HepG2 (cell line): ENCODE data around the gene MYADML2. TPM values are rescaled to one million over a fixed set of nuclear protein-coding genes. Genes with fewer than 3 reads are reported as not detected.

ENCODE experiments used
- KLF16 ChIP-seq, 2 experiments: sonication (generic) in 1 of 2; formaldehyde crosslinking in 1 of 2; IDR thresholded peaks; 2 replicates each; pipeline versions ENCODE4 v1.6.1 to v1.8.0; 2016 to 2023; ENCODE audit warnings: missing genetic modification reagents in 2 of 2, missing compliant biosample characterization in 1 of 2
- ZBTB42 ChIP-seq: sonication (generic); formaldehyde crosslinking; IDR thresholded peaks from 2 replicates; pipeline ENCODE4 v1.5.0; 2020; ENCODE audit warnings: mild to moderate bottlenecking, missing genetic modification reagents
- polyA plus RNA-seq, 8 experiments: library from polyadenylated mRNA; depleted of rRNA in 3 of 8; stranded (reverse) in 7 of 8; unstranded in 1 of 8; fragments of >200 nt; fragmentation: Illumina TruSeq in 4 of 8; extraction: Trizol in 4 of 8; gene quantifications; 2 replicates each; pipeline versions ENCODE4 v1.2.1 to v1.2.3, GENCODE V29; 2011 to 2016; ENCODE audit warnings: low read depth in 4 of 8, missing spikeins in 1 of 8, mixed read lengths in 1 of 8; ENCODE audit not compliant: insufficient read depth in 1 of 8
- total RNA-seq, 5 experiments: library from RNA; depleted of rRNA; stranded (reverse); fragments of >200 nt; fragmentation: Illumina TruSeq; extraction: Trizol; gene quantifications; 2 replicates each; pipeline ENCODE4 v1.2.3, GENCODE V29; 2016; ENCODE audit warnings: low read depth in 1 of 5
- TF ChIP-seq, protein P1 (sequence below): sonication (generic); formaldehyde crosslinking; IDR thresholded peaks from 2 replicates; pipeline ENCODE4 v1.4.0; 2020; ENCODE audit warnings: mild to moderate bottlenecking, missing genetic modification reagents
- TF ChIP-seq, protein P2 (sequence below): sonication (generic); formaldehyde crosslinking; IDR thresholded peaks from 2 replicates; pipeline ENCODE4 v1.5.0; 2020; ENCODE audit warnings: mild to moderate bottlenecking, missing genetic modification reagents, borderline replicate concordance
- TF ChIP-seq, protein P3 (sequence below): IDR thresholded peaks from 2 replicates; pipeline ENCODE4 v1.6.1; 2016; ENCODE audit warnings: low read depth, borderline replicate concordance
- TF ChIP-seq, protein P4 (sequence below): sonication (generic); formaldehyde crosslinking; IDR thresholded peaks from 2 replicates; pipeline ENCODE4 v1.5.0; 2020; ENCODE audit warnings: missing genetic modification reagents, mild to moderate bottlenecking, borderline replicate concordance
- TF ChIP-seq, protein P5 (sequence below): sonication (generic); formaldehyde crosslinking; IDR thresholded peaks from 2 replicates; pipeline ENCODE4 v1.8.0; 2022; ENCODE audit warnings: low read depth, missing genetic modification reagents
- TF ChIP-seq, protein P6 (sequence below): sonication (generic); formaldehyde crosslinking; IDR thresholded peaks from 2 replicates; pipeline ENCODE4 v1.4.0; 2020; ENCODE audit warnings: missing genetic modification reagents, low read depth, mild to moderate bottlenecking, borderline replicate concordance
- TF ChIP-seq, protein P7 (sequence below): sonication (generic); formaldehyde crosslinking; IDR thresholded peaks from 2 replicates; pipeline ENCODE4 v1.4.0; 2020; ENCODE audit warnings: mild to moderate bottlenecking, missing genetic modification reagents

MYADML2 gene
- total and polyA plus RNA-seq, 2 of the 13 experiments (the other 11 are each of a cell fraction or from before 2014, with no cell fraction given): not detected

DNA sequence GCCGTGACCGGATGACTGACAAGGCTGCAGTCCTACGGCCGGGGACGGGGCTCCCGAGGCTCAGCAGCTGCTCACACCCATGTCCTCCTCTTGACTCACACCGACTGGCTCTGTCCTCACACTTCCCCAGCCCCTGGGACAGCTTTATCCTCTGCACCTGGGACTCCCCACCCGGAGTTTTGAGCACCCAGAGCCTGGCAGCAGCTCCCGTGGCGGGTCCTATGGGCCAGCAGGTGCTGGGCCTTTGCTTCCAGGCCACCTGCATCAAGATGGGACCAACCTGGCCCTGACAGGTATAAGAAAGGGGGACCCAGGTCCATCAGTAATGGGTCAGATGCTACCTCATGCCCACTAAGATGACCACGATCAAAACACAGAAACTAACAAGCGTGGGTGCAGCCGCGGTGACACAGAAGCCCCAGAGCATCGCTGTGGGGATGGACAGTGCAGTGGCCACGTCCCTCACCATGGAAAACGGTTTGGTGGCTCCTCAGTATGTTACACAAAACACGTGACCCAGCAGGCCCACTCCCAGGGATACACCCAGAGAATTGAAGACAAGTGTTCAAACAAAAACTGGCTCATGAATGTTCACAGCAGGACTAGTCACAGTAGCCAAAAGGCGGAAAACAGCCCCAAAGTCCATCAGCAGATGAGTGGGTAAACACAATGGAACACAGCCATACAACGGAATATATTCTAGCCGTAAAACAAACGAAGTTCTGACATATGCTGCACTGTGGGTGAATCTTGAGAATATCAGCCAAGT is 17.2 kb upstream of the MYADML2 start (continued):
- TF ChIP-seq, protein P1, sequence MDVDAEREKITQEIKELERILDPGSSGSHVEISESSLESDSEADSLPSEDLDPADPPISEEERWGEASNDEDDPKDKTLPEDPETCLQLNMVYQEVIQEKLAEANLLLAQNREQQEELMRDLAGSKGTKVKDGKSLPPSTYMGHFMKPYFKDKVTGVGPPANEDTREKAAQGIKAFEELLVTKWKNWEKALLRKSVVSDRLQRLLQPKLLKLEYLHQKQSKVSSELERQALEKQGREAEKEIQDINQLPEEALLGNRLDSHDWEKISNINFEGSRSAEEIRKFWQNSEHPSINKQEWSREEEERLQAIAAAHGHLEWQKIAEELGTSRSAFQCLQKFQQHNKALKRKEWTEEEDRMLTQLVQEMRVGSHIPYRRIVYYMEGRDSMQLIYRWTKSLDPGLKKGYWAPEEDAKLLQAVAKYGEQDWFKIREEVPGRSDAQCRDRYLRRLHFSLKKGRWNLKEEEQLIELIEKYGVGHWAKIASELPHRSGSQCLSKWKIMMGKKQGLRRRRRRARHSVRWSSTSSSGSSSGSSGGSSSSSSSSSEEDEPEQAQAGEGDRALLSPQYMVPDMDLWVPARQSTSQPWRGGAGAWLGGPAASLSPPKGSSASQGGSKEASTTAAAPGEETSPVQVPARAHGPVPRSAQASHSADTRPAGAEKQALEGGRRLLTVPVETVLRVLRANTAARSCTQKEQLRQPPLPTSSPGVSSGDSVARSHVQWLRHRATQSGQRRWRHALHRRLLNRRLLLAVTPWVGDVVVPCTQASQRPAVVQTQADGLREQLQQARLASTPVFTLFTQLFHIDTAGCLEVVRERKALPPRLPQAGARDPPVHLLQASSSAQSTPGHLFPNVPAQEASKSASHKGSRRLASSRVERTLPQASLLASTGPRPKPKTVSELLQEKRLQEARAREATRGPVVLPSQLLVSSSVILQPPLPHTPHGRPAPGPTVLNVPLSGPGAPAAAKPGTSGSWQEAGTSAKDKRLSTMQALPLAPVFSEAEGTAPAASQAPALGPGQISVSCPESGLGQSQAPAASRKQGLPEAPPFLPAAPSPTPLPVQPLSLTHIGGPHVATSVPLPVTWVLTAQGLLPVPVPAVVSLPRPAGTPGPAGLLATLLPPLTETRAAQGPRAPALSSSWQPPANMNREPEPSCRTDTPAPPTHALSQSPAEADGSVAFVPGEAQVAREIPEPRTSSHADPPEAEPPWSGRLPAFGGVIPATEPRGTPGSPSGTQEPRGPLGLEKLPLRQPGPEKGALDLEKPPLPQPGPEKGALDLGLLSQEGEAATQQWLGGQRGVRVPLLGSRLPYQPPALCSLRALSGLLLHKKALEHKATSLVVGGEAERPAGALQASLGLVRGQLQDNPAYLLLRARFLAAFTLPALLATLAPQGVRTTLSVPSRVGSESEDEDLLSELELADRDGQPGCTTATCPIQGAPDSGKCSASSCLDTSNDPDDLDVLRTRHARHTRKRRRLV: no peak
- TF ChIP-seq, protein P2, sequence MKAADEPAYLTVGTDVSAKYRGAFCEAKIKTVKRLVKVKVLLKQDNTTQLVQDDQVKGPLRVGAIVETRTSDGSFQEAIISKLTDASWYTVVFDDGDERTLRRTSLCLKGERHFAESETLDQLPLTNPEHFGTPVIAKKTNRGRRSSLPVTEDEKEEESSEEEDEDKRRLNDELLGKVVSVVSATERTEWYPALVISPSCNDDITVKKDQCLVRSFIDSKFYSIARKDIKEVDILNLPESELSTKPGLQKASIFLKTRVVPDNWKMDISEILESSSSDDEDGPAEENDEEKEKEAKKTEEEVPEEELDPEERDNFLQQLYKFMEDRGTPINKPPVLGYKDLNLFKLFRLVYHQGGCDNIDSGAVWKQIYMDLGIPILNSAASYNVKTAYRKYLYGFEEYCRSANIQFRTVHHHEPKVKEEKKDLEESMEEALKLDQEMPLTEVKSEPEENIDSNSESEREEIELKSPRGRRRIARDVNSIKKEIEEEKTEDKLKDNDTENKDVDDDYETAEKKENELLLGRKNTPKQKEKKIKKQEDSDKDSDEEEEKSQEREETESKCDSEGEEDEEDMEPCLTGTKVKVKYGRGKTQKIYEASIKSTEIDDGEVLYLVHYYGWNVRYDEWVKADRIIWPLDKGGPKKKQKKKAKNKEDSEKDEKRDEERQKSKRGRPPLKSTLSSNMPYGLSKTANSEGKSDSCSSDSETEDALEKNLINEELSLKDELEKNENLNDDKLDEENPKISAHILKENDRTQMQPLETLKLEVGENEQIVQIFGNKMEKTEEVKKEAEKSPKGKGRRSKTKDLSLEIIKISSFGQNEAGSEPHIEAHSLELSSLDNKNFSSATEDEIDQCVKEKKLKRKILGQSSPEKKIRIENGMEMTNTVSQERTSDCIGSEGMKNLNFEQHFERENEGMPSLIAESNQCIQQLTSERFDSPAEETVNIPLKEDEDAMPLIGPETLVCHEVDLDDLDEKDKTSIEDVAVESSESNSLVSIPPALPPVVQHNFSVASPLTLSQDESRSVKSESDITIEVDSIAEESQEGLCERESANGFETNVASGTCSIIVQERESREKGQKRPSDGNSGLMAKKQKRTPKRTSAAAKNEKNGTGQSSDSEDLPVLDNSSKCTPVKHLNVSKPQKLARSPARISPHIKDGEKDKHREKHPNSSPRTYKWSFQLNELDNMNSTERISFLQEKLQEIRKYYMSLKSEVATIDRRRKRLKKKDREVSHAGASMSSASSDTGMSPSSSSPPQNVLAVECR (CRISPR knock-in tag): no peak; the same call in 1 of the 2 replicates
- TF ChIP-seq ZBTB42 (CRISPR knock-in tag): no peak
- TF ChIP-seq, protein P3, sequence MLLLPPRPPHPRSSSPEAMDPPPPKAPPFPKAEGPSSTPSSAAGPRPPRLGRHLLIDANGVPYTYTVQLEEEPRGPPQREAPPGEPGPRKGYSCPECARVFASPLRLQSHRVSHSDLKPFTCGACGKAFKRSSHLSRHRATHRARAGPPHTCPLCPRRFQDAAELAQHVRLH (CRISPR knock-in tag): no peak
- TF ChIP-seq, protein P4, sequence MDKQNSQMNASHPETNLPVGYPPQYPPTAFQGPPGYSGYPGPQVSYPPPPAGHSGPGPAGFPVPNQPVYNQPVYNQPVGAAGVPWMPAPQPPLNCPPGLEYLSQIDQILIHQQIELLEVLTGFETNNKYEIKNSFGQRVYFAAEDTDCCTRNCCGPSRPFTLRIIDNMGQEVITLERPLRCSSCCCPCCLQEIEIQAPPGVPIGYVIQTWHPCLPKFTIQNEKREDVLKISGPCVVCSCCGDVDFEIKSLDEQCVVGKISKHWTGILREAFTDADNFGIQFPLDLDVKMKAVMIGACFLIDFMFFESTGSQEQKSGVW (CRISPR knock-in tag): no peak
- TF ChIP-seq KLF16 (CRISPR knock-in tag; IDR thresholded peaks at IDR 0.05): peak in 1 of 2 experiments; percentile 33; a peak in 1 of 4 replicates
- TF ChIP-seq, protein P5, sequence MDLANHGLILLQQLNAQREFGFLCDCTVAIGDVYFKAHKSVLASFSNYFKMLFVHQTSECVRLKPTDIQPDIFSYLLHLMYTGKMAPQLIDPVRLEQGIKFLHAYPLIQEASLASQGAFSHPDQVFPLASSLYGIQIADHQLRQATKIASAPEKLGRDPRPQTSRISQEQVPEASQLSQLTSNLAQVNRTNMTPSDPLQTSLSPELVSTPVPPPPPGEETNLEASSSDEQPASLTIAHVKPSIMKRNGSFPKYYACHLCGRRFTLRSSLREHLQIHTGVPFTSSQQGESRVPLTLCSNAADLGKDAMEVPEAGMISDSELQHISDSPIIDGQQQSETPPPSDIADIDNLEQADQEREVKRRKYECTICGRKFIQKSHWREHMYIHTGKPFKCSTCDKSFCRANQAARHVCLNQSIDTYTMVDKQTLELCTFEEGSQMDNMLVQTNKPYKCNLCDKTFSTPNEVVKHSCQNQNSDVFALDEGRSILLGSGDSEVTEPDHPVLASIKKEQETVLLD: no peak
- TF ChIP-seq, protein P6, sequence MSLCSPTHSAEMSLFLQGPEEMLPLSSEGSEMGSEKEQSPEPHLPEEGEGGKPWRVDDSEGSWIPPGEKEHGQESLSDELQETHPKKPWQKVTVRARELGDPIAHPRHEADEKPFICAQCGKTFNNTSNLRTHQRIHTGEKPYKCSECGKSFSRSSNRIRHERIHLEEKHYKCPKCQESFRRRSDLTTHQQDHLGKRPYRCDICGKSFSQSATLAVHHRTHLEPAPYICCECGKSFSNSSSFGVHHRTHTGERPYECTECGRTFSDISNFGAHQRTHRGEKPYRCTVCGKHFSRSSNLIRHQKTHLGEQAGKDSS (CRISPR knock-in tag): no peak
- TF ChIP-seq, protein P7, sequence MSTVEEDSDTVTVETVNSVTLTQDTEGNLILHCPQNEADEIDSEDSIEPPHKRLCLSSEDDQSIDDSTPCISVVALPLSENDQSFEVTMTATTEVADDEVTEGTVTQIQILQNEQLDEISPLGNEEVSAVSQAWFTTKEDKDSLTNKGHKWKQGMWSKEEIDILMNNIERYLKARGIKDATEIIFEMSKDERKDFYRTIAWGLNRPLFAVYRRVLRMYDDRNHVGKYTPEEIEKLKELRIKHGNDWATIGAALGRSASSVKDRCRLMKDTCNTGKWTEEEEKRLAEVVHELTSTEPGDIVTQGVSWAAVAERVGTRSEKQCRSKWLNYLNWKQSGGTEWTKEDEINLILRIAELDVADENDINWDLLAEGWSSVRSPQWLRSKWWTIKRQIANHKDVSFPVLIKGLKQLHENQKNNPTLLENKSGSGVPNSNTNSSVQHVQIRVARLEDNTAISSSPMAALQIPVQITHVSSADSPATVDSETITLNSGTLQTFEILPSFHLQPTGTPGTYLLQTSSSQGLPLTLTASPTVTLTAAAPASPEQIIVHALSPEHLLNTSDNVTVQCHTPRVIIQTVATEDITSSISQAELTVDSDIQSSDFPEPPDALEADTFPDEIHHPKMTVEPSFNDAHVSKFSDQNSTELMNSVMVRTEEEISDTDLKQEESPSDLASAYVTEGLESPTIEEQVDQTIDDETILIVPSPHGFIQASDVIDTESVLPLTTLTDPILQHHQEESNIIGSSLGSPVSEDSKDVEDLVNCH (CRISPR knock-in tag): no peak
